HCT116 (cell line): ENCODE results near the gene B4GALNT4. TPM values are rescaled to one million over a fixed set of nuclear protein-coding genes. Genes with fewer than 3 reads are reported as not detected.
"Not testable (repeated sequence)": the region's sequence is repeated elsewhere in the genome, so short reads cannot be mapped to it uniquely, and the experiment has no call there.

Source experiments
- ATAC-seq: fragments of 200-7000 bp; cut with Tn5 transposase; 2 replicates; pipeline ENCODE4 v1.9.1; 2020; ENCODE audit warnings: mild to moderate bottlenecking, moderate library complexity
- BruUV-seq: library from RNA; stranded (reverse); fragments of 400-500 nt; replicated peaks from 2 replicates; lab custom pipeline; 2021; lab: Mats Ljungman, UMichigan
- CTCF ChIA-PET: fragments of 300-600 bp; sonication (Branson Sonifier 250); formaldehyde crosslinking; loops from one replicate; lab custom pipeline; 2021; ENCODE audit warnings: antibody characterized with exemption; lab: Charles Lee
- POLR2A ChIA-PET: fragments of 300-600, 350-600 bp; sonication (Branson Sonifier 250); formaldehyde crosslinking; loops from one replicate; lab custom pipeline; 2021; ENCODE audit warnings: antibody characterized with exemption; lab: Charles Lee
- RAD21 ChIA-PET, 2 experiments: fragments of 300-600 bp; sonication (Branson Sonifier 250); formaldehyde crosslinking; loops; one replicate each; lab custom pipeline; 2023; ENCODE audit warnings: low total read pairs in 2 of 2; ENCODE audit not compliant: uncharacterized antibody in 2 of 2, unreplicated experiment in 2 of 2, low non-redundant PET in 1 of 2; lab: Charles Lee
- DNase-seq: peaks from one replicate; pipeline ENCODE4 v3.0.0-alpha.2; 2010; ENCODE audit warnings: low read depth, low spot score
- H2AFZ ChIP-seq: fragments of 200-600 bp; shearing (Covaris generic), sonication (generic); 2 replicates; pipeline ENCODE4 v1.6.1; 2017; ENCODE audit warnings: low read depth, mixed run types, mixed read lengths, antibody characterized with exemption, low read length; ENCODE audit not compliant: poor library complexity, severe bottlenecking
- H3K27ac ChIP-seq: 2 replicates; pipeline ENCODE4 v1.5.1; 2012; ENCODE audit warnings: low read depth, low read length
- H3K27me3 ChIP-seq: fragments of 200-600 bp; sonication (generic); 2 replicates; pipeline ENCODE4 v1.6.1; 2016; ENCODE audit warnings: mixed run types, low read length, mixed read lengths; ENCODE audit not compliant: insufficient read depth
- H3K36me3 ChIP-seq, 2 experiments: fragments of 200-500 bp in 1 of 2; fragments of 200-600 bp in 1 of 2; sonication (Bioruptor generic) in 1 of 2; sonication (generic) in 1 of 2; 2 replicates each; pipeline versions ENCODE4 v1.5.1 to v1.6.1; 2014 to 2016; ENCODE audit warnings: low read length in 2 of 2, inconsistent platforms in 1 of 2, mixed read lengths in 1 of 2, mixed run types in 1 of 2; ENCODE audit not compliant: insufficient read depth in 2 of 2, control insufficient read depth in 1 of 2
- H3K4me1 ChIP-seq, 2 experiments: fragments of 200-600 bp in 1 of 2; sonication (generic) in 1 of 2; 2 replicates each; pipeline versions ENCODE4 v1.5.1 to v1.6.1; 2012 to 2017; ENCODE audit warnings: low read length in 2 of 2, inconsistent platforms in 1 of 2, mild to moderate bottlenecking in 1 of 2, mixed read lengths in 1 of 2, mixed run types in 1 of 2, moderate library complexity in 1 of 2; ENCODE audit not compliant: insufficient read depth in 2 of 2, control insufficient read depth in 1 of 2
- H3K4me2 ChIP-seq: fragments of 200-600 bp; sonication (generic); 2 replicates; pipeline ENCODE4 v1.6.1; 2017; ENCODE audit warnings: mixed run types, low read length, mixed read lengths
- H3K4me3 ChIP-seq, 2 experiments: fragments of 200-600 bp in 1 of 2; sonication (generic) in 1 of 2; replicated peaks in 1 of 2; 2 replicates each; pipeline ENCODE4 v1.5.1; 2011 to 2016; ENCODE audit warnings: low read length in 2 of 2, control low read depth in 1 of 2, low read depth in 1 of 2, mild to moderate bottlenecking in 1 of 2, mixed read lengths in 1 of 2, mixed run types in 1 of 2
- H3K79me2 ChIP-seq: fragments of 200-600 bp; sonication (generic); 2 replicates; pipeline ENCODE4 v1.6.1; 2017; ENCODE audit warnings: mild to moderate bottlenecking, mixed run types, low read length, moderate library complexity, mixed read lengths; ENCODE audit not compliant: insufficient read depth
- H3K9ac ChIP-seq: fragments of 200-600 bp; sonication (generic); 2 replicates; pipeline ENCODE4 v1.6.1; 2016; ENCODE audit warnings: low read length, mixed read lengths
- H3K9me2 ChIP-seq: fragments of 200-600 bp; sonication (generic), shearing (Covaris generic); 2 replicates; pipeline ENCODE4 v1.6.1; 2017; ENCODE audit warnings: mixed run types, mild to moderate bottlenecking, moderate library complexity; ENCODE audit not compliant: insufficient read depth
- H3K9me3 ChIP-seq, 2 experiments: fragments of 200-500 bp in 1 of 2; fragments of 200-600 bp in 1 of 2; sonication (Bioruptor generic) in 1 of 2; sonication (generic) in 1 of 2; 2 replicates each; pipeline ENCODE4 v1.6.1; 2014 to 2017; ENCODE audit warnings: low read length in 2 of 2, mixed read lengths in 2 of 2, inconsistent platforms in 1 of 2, low read depth in 1 of 2, mild to moderate bottlenecking in 1 of 2, mixed run types in 1 of 2, moderate library complexity in 1 of 2; ENCODE audit not compliant: control insufficient read depth in 1 of 2, insufficient read depth in 1 of 2
- H4K20me1 ChIP-seq: fragments of 200-600 bp; sonication (generic), shearing (Covaris generic); 2 replicates; pipeline ENCODE4 v1.6.1; 2017; ENCODE audit warnings: mixed run types, mild to moderate bottlenecking, moderate library complexity; ENCODE audit not compliant: insufficient read depth
- ZFX ChIP-seq: fragments of 450-650 bp; IDR thresholded peaks from 2 replicates; pipeline ENCODE4 v1.6.1; 2017
- intact Hi-C: fragments of 100-400 bp; cut with micrococcal nuclease; formaldehyde crosslinking; loops from 2 replicates; pipeline ENCODE4 v1.10.0; 2022
- total RNA-seq: library from RNA; stranded (reverse); gene quantifications from one replicate; pipeline ENCODE4 v1.2.1, GENCODE V29; 2021; ENCODE audit not compliant: unreplicated experiment

The B4GALNT4 gene
- total RNA-seq, 1 experiment from 2014 or later: 54.3 TPM

DNA sequence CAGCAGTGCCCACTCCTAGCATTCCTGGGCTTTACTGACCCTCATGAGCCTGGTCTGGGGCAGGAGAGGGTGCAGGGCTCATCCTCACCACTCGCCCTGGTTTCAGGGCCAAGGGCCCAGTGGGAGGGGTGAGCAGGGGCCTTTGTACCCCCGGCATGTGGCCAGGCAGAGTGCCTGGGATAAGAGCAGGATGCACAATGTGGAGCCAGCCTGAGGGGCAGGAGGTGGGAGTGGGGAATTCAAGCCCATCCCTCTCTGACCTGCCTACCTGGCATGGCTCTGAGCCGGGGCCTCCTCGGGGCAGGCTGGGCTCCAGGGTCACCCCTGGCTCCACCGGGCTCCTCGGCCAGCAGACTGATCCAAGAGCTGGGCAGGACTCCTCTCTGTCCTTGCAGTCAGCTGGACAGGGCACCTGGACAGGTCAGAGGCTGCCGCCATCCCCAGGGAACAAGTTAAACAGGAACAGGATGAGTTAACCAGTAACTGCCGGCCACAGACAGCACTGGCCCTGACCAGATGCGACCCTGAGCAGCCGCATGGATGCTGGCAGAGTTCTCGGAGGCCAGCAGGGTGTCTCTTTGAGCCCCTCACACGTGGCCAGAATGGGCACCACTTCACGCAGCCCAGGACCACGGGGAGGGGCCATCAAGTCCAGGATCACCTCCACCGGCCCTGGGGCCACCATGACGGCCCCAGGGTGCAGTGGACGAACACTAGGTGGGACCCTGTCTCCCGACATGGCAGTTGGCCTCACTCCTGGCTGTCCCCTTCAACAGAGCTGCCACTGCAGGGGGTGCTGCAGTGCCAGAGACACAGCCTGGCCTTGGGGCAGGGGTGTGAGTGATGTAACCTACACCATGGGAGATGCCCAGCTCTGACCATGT, 40.5 kb downstream of the B4GALNT4 start:
- Histone ChIP-seq H3K4me1 (peaks cover 14 to 48% of the 10 kb centered on the region in 2 experiments), H3K79me2 (no peaks in the 10 kb centered on the region), H3K9me2 (no peaks in the 10 kb centered on the region), H4K20me1 (no peaks in the 10 kb centered on the region), H3K9ac (no peak overlapping the region), H3K27me3 (no peaks in the 10 kb centered on the region), H3K36me3 (no peaks in the 10 kb centered on the region; a peak in 2 of 4 replicates), H3K4me2 (no peak overlapping the region), H2AFZ (no peak overlapping the region), H3K27ac (no peak overlapping the region), H3K4me3 (no peak overlapping the region)
- DNase-seq (no peak), ATAC-seq (no peak)
- CTCF ChIA-PET: no interaction called here
- RAD21 ChIA-PET: no interaction called here
- BruUV-seq: no TSS peak
- intact Hi-C loops: loop anchor here (5.0 kb wide), 1 partner anchor 37 kb away; no protein-coding TSS in a partner anchor
- POLR2A ChIA-PET: no interaction called here
- TF ChIP-seq ZFX: no peak
- TF ChIP-seq, all 23 proteins: peak for 0
- no peaks in the 10 kb centered on the region for H3K9me3 ChIP-seq

GRCh38 chr11:410711-411110, 41.4 kb downstream of the B4GALNT4 start:
- H3K9ac ChIP-seq, H3K4me3 ChIP-seq, H3K27ac ChIP-seq, RAD21 ChIA-PET, H3K9me3 ChIP-seq, H4K20me1 ChIP-seq, H2AFZ ChIP-seq, BruUV-seq, DNase-seq, H3K79me2 ChIP-seq, H3K9me2 ChIP-seq, ATAC-seq, CTCF ChIA-PET, H3K4me2 ChIP-seq, H3K36me3 ChIP-seq, intact Hi-C loops, POLR2A ChIA-PET, H3K27me3 ChIP-seq: not testable (repeated sequence)
- H3K4me1 ChIP-seq: peaks cover 20 to 50% of the 10 kb centered on the region in 2 experiments

GRCh38 chr11:411520-411919, 42.2 kb downstream of the B4GALNT4 start:
- H3K79me2 ChIP-seq, H3K9me3 ChIP-seq, H3K9me2 ChIP-seq, H3K9ac ChIP-seq, POLR2A ChIA-PET, H4K20me1 ChIP-seq, H3K36me3 ChIP-seq, H3K4me3 ChIP-seq, CTCF ChIA-PET, DNase-seq, H2AFZ ChIP-seq, H3K27me3 ChIP-seq, H3K4me2 ChIP-seq, RAD21 ChIA-PET, ATAC-seq, intact Hi-C loops, BruUV-seq, H3K27ac ChIP-seq: not testable (repeated sequence)
- H3K4me1 ChIP-seq: peaks cover 18 to 50% of the 10 kb centered on the region in 2 experiments
